Measurements from ENCODE around the gene NSUN3.
A peak's percentile ranks its signal among the peaks of the same experiment; 100 is the strongest.

Gene NSUN3

DNA sequence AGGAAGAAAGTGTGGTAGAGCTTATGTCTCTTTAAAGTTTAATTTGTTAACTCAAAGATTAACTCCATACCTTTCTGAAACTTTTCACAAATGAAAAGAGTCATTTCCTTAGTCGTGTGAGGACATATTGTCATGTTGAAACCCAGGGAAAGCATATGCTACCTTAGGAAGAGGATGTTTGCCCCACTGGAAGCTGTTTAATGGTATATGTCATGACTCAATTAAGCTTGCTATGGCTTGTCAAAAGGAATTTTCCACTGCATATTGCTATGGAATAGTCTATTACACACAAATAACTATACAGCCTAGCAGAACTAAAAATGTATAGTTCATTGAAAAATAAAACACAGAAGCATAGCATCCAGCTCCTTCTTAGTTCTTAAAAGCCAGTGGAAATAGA lies 69.9 kb downstream of the NSUN3 start:
- Histone ChIP-seq H3K4me1 (ENCODE audit: insufficient read depth, low read length) (no peaks in the 10 kb centered on the region), H3K9me3 (ENCODE audit: low read length) (no peaks in the 10 kb centered on the region), H3K27me3 (ENCODE audit: control insufficient read depth in 1 of 2, insufficient read depth in 2 of 2, low read length in 2 of 2) (no peaks in the 10 kb centered on the region), H3K9ac (ENCODE audit: low read length) (no peak overlapping the region), H3K27ac (ENCODE audit: low read depth, low read length) (no peak overlapping the region), H3K36me3 (ENCODE audit: insufficient read depth, low read length) (no peaks in the 10 kb centered on the region), H3K4me3 (ENCODE audit: low read depth in 1 of 2, low read length in 2 of 2) (no peak overlapping the region)

DNA sequence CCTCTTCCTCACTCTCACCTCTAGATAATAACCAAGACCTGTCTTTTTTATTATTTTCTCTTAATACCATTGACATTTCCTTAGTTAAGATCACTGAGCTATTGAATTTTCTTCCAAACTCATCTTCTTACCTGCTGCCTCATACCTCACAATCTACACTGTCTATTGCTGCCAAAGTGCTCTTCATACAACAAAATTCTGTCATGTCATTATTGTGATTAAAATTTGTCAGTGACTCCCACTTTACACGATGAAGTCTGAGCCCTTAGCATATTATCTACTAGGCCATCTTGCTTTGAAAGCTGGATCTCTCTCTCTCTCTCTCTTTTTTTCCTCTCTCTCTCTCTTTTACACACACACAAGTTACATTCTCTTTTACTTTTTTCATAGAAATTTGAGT lies 73.3 kb downstream of the NSUN3 start:
- Histone ChIP-seq H3K9me3 (ENCODE audit: low read length) (no peaks in the 10 kb centered on the region), H3K4me1 (ENCODE audit: insufficient read depth, low read length) (no peaks in the 10 kb centered on the region), H3K27ac (ENCODE audit: low read depth, low read length) (no peak overlapping the region), H3K27me3 (ENCODE audit: control insufficient read depth in 1 of 2, insufficient read depth in 2 of 2, low read length in 2 of 2) (no peaks in the 10 kb centered on the region), H3K4me3 (ENCODE audit: low read depth in 1 of 2, low read length in 2 of 2) (no peak overlapping the region), H3K36me3 (ENCODE audit: insufficient read depth, low read length) (no peaks in the 10 kb centered on the region), H3K9ac (ENCODE audit: low read length) (no peak overlapping the region)

GRCh38 chr3:94137377-94137776 lies 74.5 kb downstream of the NSUN3 start:
- no peaks in the 10 kb centered on the region for H3K4me1 ChIP-seq (ENCODE audit: insufficient read depth, low read length)
- H3K9me3 ChIP-seq (ENCODE audit: low read length): no peaks in the 10 kb centered on the region
- no peak overlapping the region for H3K9ac ChIP-seq (ENCODE audit: low read length)
- no peak overlapping the region for H3K27ac ChIP-seq (ENCODE audit: low read depth, low read length)
- no peaks in the 10 kb centered on the region for H3K36me3 ChIP-seq (ENCODE audit: insufficient read depth, low read length)
- peak overlapping the region; percentile 12 to 28 for H3K4me3 ChIP-seq (ENCODE audit: low read depth in 1 of 2, low read length in 2 of 2)
- no peaks in the 10 kb centered on the region for H3K27me3 ChIP-seq (ENCODE audit: control insufficient read depth in 1 of 2, insufficient read depth in 2 of 2, low read length in 2 of 2)

DNA sequence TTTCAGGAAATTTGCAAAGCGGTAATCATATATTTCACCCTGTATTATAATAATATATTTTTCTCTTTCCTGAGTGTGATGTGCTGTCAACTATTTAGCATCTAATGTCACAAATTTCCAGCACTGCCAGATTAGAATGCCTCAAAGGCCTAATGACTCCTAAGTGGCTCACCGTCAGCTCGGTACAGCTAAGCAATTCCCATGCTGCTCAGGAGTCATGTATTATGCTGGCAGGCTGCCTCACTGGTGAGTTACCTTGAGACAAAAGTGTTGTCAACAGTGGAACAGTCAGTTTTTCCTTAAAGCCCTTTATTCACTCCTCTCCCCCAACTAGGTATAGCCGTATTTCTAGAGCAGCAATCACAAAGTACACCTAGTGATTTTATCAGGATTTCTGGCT lies 83.6 kb downstream of the NSUN3 start:
- H3K27ac ChIP-seq (ENCODE audit: low read depth, low read length): no peak overlapping the region
- no peak overlapping the region for H3K9ac ChIP-seq (ENCODE audit: low read length)
- no peaks in the 10 kb centered on the region for H3K27me3 ChIP-seq (ENCODE audit: control insufficient read depth in 1 of 2, insufficient read depth in 2 of 2, low read length in 2 of 2)
- no peaks in the 10 kb centered on the region for H3K36me3 ChIP-seq (ENCODE audit: insufficient read depth, low read length)
- H3K9me3 ChIP-seq (ENCODE audit: low read length): no peaks in the 10 kb centered on the region
- H3K4me1 ChIP-seq (ENCODE audit: insufficient read depth, low read length): no peaks in the 10 kb centered on the region
- H3K4me3 ChIP-seq (ENCODE audit: low read depth in 1 of 2, low read length in 2 of 2): no peak overlapping the region

DNA sequence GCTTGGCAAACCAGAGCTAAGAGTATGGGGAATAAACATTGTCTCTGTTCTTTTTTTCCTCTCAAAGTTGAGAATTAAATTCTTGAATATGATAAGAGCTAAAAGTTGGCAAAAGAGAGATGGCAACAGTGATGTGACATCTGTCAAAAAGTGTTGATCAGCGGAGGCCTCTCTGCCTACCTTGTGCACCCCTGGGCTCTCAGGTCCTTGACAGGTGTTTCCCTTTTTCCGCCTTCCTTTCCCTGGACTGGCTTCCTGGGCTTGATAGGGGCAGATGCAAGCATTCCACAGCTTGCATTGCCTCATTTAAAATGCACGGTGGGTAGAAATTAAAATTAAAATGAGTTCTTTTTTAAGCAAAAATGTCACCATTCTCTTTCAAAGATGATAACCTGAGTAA lies 84.2 kb downstream of the NSUN3 start:
- Histone ChIP-seq H3K27me3 (ENCODE audit: control insufficient read depth in 1 of 2, insufficient read depth in 2 of 2, low read length in 2 of 2) (no peaks in the 10 kb centered on the region), H3K27ac (ENCODE audit: low read depth, low read length) (no peak overlapping the region), H3K4me3 (ENCODE audit: low read depth in 1 of 2, low read length in 2 of 2) (no peak overlapping the region), H3K9me3 (ENCODE audit: low read length) (no peaks in the 10 kb centered on the region), H3K4me1 (ENCODE audit: insufficient read depth, low read length) (no peaks in the 10 kb centered on the region), H3K36me3 (ENCODE audit: insufficient read depth, low read length) (no peaks in the 10 kb centered on the region), H3K9ac (ENCODE audit: low read length) (no peak overlapping the region)

- no peak overlapping the region for H3K4me3 ChIP-seq (ENCODE audit: low read depth in 1 of 2, low read length in 2 of 2)
- no peak overlapping the region for H3K27ac ChIP-seq (ENCODE audit: low read depth, low read length)
- no peak overlapping the region for H3K9ac ChIP-seq (ENCODE audit: low read length)
- no peaks in the 10 kb centered on the region for H3K4me1 ChIP-seq (ENCODE audit: insufficient read depth, low read length)
- H3K27me3 ChIP-seq (ENCODE audit: control insufficient read depth in 1 of 2, insufficient read depth in 2 of 2, low read length in 2 of 2): no peaks in the 10 kb centered on the region
- no peaks in the 10 kb centered on the region for H3K36me3 ChIP-seq (ENCODE audit: insufficient read depth, low read length)
- no peaks in the 10 kb centered on the region for H3K9me3 ChIP-seq (ENCODE audit: low read length)
Measured at GRCh38 chr3:94150113-94150512, 87.3 kb downstream of the NSUN3 start.

DNA sequence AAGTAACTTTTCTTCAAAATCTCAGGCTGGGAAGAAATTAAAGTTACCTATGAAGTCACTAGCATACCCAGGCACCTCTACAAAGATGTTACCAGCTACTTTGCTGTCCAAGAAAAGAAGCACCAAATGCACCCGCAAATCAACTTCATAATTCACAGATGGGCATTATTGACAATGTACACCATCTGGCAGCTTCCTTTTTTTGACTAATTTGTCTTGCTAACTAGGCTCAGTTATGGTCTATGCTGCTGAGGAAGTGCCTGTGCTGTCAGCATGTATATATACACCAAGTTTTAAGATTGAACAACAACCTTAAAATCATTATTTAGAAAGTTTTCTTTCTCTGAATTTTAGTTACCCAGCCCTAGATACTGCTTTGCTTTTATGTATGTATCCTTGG lies 93.8 kb downstream of the NSUN3 start:
- Histone ChIP-seq H3K36me3 (ENCODE audit: insufficient read depth, low read length) (no peaks in the 10 kb centered on the region), H3K9ac (ENCODE audit: low read length) (no peak overlapping the region), H3K4me3 (ENCODE audit: low read depth in 1 of 2, low read length in 2 of 2) (no peak overlapping the region), H3K4me1 (ENCODE audit: insufficient read depth, low read length) (no peaks in the 10 kb centered on the region), H3K27me3 (ENCODE audit: control insufficient read depth in 1 of 2, insufficient read depth in 2 of 2, low read length in 2 of 2) (no peaks in the 10 kb centered on the region), H3K27ac (ENCODE audit: low read depth, low read length) (no peak overlapping the region), H3K9me3 (ENCODE audit: low read length) (no peaks in the 10 kb centered on the region)

DNA sequence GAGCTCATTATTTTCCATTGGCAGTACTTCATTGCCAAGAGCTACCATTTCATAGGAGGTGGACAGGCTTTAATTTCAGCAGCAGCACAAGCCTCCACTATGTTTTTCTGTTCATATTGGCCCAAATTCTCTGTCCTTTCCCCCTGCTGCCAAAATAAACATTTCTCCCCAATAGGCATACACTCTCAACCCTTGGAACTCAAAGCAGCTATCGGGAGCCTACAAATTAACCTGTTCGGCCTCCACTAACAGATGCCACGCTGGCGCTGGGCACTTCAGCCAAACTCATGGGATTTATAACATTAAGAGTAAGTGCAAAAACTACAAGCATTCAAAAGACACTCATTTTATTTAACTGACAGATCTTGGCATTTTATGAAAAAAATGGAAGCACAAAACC lies 95.7 kb downstream of the NSUN3 start:
- Histone ChIP-seq H3K4me1 (ENCODE audit: insufficient read depth, low read length) (no peaks in the 10 kb centered on the region), H3K9me3 (ENCODE audit: low read length) (no peaks in the 10 kb centered on the region), H3K9ac (ENCODE audit: low read length) (no peak overlapping the region), H3K27me3 (ENCODE audit: control insufficient read depth in 1 of 2, insufficient read depth in 2 of 2, low read length in 2 of 2) (no peaks in the 10 kb centered on the region), H3K4me3 (ENCODE audit: low read depth in 1 of 2, low read length in 2 of 2) (no peak overlapping the region), H3K36me3 (ENCODE audit: insufficient read depth, low read length) (no peaks in the 10 kb centered on the region), H3K27ac (ENCODE audit: low read depth, low read length) (no peak overlapping the region)

DNA sequence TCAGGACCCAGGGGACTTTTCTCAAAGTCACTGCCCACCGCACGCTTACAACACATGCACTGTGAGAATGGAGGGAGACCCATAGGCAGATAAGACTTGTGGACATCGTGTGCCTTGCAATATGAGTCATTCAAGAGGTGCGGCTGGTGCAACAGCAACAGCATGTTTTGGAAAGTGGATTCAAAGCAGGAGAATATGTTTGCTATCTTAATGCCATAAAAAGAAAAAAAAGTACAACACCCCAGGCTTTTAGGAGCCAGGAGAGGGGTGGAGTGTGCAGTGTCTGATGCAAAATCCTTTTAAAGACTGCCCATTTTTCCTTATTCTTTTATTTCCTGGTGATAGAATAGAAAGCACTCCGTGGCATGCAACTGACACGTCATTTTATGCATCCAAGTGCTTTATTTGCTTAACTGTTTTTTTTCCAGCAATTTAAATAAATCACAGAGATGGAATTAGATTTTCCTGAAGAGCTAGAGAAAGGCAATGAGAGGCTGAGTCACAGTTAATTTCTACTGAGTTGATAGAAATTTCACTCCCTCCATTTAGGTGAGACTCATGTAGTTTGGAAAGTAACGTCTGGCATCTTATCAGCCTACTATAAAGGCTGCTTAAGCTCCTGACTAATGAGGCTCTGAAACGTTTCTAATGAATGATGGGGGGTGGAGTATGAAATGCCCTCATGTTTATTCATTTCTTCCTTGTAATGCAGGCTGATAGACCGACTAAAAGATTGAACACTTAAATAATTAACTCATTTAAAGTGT lies 96.4 kb downstream of the NSUN3 start:
- Histone ChIP-seq H3K9ac (ENCODE audit: low read length) (no peak overlapping the region), H3K9me3 (ENCODE audit: low read length) (no peaks in the 10 kb centered on the region), H3K27me3 (ENCODE audit: control insufficient read depth in 1 of 2, insufficient read depth in 2 of 2, low read length in 2 of 2) (no peaks in the 10 kb centered on the region), H3K4me1 (ENCODE audit: insufficient read depth, low read length) (no peaks in the 10 kb centered on the region), H3K36me3 (ENCODE audit: insufficient read depth, low read length) (no peaks in the 10 kb centered on the region), H3K4me3 (ENCODE audit: low read depth in 1 of 2, low read length in 2 of 2) (no peak overlapping the region), H3K27ac (ENCODE audit: low read depth, low read length) (no peak overlapping the region)

- Histone ChIP-seq H3K27ac (ENCODE audit: low read depth, low read length) (no peak overlapping the region), H3K4me1 (ENCODE audit: insufficient read depth, low read length) (no peaks in the 10 kb centered on the region), H3K4me3 (ENCODE audit: low read depth in 1 of 2, low read length in 2 of 2) (no peak overlapping the region), H3K9ac (ENCODE audit: low read length) (no peak overlapping the region), H3K9me3 (ENCODE audit: low read length) (no peaks in the 10 kb centered on the region), H3K27me3 (ENCODE audit: control insufficient read depth in 1 of 2, insufficient read depth in 2 of 2, low read length in 2 of 2) (no peaks in the 10 kb centered on the region), H3K36me3 (ENCODE audit: insufficient read depth, low read length) (no peaks in the 10 kb centered on the region)
Measured at GRCh38 chr3:94162700-94163099, 99.8 kb downstream of the NSUN3 start.

DNA sequence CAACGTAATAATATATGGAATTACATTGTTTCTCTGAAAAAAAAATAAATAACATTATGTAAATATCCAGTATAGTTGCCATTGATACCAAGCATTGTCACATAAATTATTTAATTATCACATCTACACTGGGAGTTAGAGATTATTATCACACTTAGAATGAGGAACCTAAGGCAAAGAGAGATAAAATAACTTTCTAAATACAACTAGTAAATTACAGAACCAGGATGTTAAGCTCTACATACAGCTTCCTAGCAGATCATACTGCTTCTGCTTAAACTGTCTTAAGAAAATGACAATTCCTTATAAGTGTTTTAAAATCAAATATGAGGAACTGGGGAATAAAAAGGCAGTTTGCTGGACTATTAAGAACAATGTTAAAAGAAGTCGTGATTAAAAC lies 104.5 kb downstream of the NSUN3 start:
- no peaks in the 10 kb centered on the region for H3K9me3 ChIP-seq (ENCODE audit: low read length)
- no peaks in the 10 kb centered on the region for H3K4me1 ChIP-seq (ENCODE audit: insufficient read depth, low read length)
- no peak overlapping the region for H3K27ac ChIP-seq (ENCODE audit: low read depth, low read length)
- no peak overlapping the region for H3K9ac ChIP-seq (ENCODE audit: low read length)
- no peaks in the 10 kb centered on the region for H3K36me3 ChIP-seq (ENCODE audit: insufficient read depth, low read length)
- H3K27me3 ChIP-seq (ENCODE audit: control insufficient read depth in 1 of 2, insufficient read depth in 2 of 2, low read length in 2 of 2): no peaks in the 10 kb centered on the region
- H3K4me3 ChIP-seq (ENCODE audit: low read depth in 1 of 2, low read length in 2 of 2): no peak overlapping the region

DNA sequence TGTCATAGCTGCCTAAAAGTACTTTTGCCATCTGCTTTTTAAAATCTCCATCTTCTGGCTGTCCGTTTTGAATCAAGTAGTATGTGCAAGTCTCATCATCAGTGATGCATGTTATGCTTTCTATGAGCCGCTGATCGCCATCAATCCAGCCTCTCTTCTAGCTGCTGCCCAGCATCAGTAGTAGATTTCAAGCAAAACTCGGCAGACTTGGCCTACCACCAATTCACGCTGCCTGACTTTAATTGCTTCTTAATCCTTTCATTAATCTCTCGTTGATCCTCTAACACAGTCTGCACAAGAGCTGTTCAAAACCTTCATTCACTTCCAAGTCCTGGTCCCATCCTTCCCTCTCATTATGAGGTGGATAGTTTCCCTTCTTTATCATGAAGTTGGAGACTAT lies 104.9 kb downstream of the NSUN3 start:
- Histone ChIP-seq H3K9me3 (ENCODE audit: low read length) (no peaks in the 10 kb centered on the region), H3K27ac (ENCODE audit: low read depth, low read length) (no peak overlapping the region), H3K9ac (ENCODE audit: low read length) (no peak overlapping the region), H3K4me3 (ENCODE audit: low read depth in 1 of 2, low read length in 2 of 2) (no peak overlapping the region), H3K4me1 (ENCODE audit: insufficient read depth, low read length) (no peaks in the 10 kb centered on the region), H3K27me3 (ENCODE audit: control insufficient read depth in 1 of 2, insufficient read depth in 2 of 2, low read length in 2 of 2) (no peaks in the 10 kb centered on the region), H3K36me3 (ENCODE audit: insufficient read depth, low read length) (no peaks in the 10 kb centered on the region)
